ENCODE data around the gene FMNL2. TPM values are rescaled to one million over a fixed set of nuclear protein-coding genes. Genes with fewer than 3 reads are reported as not detected.
A peak's percentile ranks its signal among the peaks of the same experiment; 100 is the strongest.

FMNL2 gene
- total RNA-seq, 1 donor from 2014 or later, result 12.0 TPM

GRCh38 chr2:152569186-152569585 is 234.2 kb downstream of the FMNL2 start:
- no peak for TF ChIP-seq CTCF (IDR thresholded peaks at IDR 0.05)
- H3K36me3 ChIP-seq, result no peaks in the 10 kb centered on the region
- no peaks in the 10 kb centered on the region for H3K9me3 ChIP-seq
- intact Hi-C loops (cut with DNase I), result no loop called here
- no peak overlapping the region for H3K4me3 ChIP-seq
- no peaks in the 10 kb centered on the region for H3K27me3 ChIP-seq
- DNase-seq (ENCODE audit: low spot score in 2 of 2), result no peak
- H3K4me1 ChIP-seq, result peaks cover 0 to 4% of the 10 kb centered on the region in 2 donors
- H3K27ac ChIP-seq, result no peak overlapping the region

GRCh38 chr2:152571048-152571766 is 236.2 kb downstream of the FMNL2 start:
- DNase-seq (ENCODE audit: low spot score in 2 of 2), result peak in 1 of 2 donors; percentile 63
- TF ChIP-seq CTCF (IDR thresholded peaks at IDR 0.05), result no peak
- Histone ChIP-seq H3K27ac (peak overlapping the region; percentile 5 to 29), H3K4me1 (peaks cover 0 to 4% of the 10 kb centered on the region in 2 donors), H3K36me3 (no peaks in the 10 kb centered on the region), H3K27me3 (no peaks in the 10 kb centered on the region), H3K9me3 (no peaks in the 10 kb centered on the region), H3K4me3 (no peak overlapping the region)
- intact Hi-C loops (cut with DNase I), result no loop called here

- no peak for TF ChIP-seq CTCF (IDR thresholded peaks at IDR 0.05)
- no peak for DNase-seq (ENCODE audit: low spot score in 2 of 2)
- Histone ChIP-seq H3K4me1 (peaks cover 0 to 4% of the 10 kb centered on the region in 2 donors), H3K9me3 (no peaks in the 10 kb centered on the region), H3K4me3 (no peak overlapping the region), H3K36me3 (no peaks in the 10 kb centered on the region), H3K27ac (no peak overlapping the region), H3K27me3 (no peaks in the 10 kb centered on the region)
- intact Hi-C loops (cut with DNase I), result no loop called here
Measured at GRCh38 chr2:152572031-152572430, 237.1 kb downstream of the FMNL2 start.

- intact Hi-C loops (cut with DNase I), result no loop called here
- Histone ChIP-seq H3K27me3 (no peaks in the 10 kb centered on the region), H3K27ac (no peak overlapping the region), H3K4me3 (no peak overlapping the region), H3K36me3 (no peaks in the 10 kb centered on the region), H3K9me3 (no peaks in the 10 kb centered on the region), H3K4me1 (peaks cover 0 to 6% of the 10 kb centered on the region in 2 donors)
- TF ChIP-seq CTCF (IDR thresholded peaks at IDR 0.05), result no peak
- DNase-seq (ENCODE audit: low spot score in 2 of 2), result no peak
Measured at GRCh38 chr2:152573168-152573567, 238.2 kb downstream of the FMNL2 start.

GRCh38 chr2:152577579-152577978 is 242.6 kb downstream of the FMNL2 start:
- no peaks in the 10 kb centered on the region for H3K36me3 ChIP-seq
- H3K4me3 ChIP-seq, result no peak overlapping the region
- intact Hi-C loops (cut with DNase I), result no loop called here
- no peaks in the 10 kb centered on the region for H3K9me3 ChIP-seq
- peaks cover 0 to 14% of the 10 kb centered on the region in 2 donors for H3K4me1 ChIP-seq
- no peak for DNase-seq (ENCODE audit: low spot score in 2 of 2)
- no peak overlapping the region for H3K27ac ChIP-seq
- H3K27me3 ChIP-seq, result no peaks in the 10 kb centered on the region
- no peak for TF ChIP-seq CTCF (IDR thresholded peaks at IDR 0.05)
